ENCODE measurements around the gene MX2.

GRCh38 chr21:41429925-41430491, 68.2 kb downstream of the MX2 start:
- no peak for TF ChIP-seq POLR2AphosphoS5 (IDR thresholded peaks at IDR 0.05; ENCODE audit: low read depth)
- no peak for TF ChIP-seq EZH2phosphoT487 (IDR thresholded peaks at IDR 0.05; ENCODE audit: unreplicated experiment)
